ENCODE results near the gene FBLN5. TPM values are rescaled to one million over a fixed set of nuclear protein-coding genes. Genes with fewer than 3 reads are reported as not detected.
A peak's percentile ranks its signal among the peaks of the same experiment; 100 is the strongest.

FBLN5 gene
- total and polyA plus RNA-seq, 11 donors, result 26.0 to 129 (median 40.3) TPM

DNA sequence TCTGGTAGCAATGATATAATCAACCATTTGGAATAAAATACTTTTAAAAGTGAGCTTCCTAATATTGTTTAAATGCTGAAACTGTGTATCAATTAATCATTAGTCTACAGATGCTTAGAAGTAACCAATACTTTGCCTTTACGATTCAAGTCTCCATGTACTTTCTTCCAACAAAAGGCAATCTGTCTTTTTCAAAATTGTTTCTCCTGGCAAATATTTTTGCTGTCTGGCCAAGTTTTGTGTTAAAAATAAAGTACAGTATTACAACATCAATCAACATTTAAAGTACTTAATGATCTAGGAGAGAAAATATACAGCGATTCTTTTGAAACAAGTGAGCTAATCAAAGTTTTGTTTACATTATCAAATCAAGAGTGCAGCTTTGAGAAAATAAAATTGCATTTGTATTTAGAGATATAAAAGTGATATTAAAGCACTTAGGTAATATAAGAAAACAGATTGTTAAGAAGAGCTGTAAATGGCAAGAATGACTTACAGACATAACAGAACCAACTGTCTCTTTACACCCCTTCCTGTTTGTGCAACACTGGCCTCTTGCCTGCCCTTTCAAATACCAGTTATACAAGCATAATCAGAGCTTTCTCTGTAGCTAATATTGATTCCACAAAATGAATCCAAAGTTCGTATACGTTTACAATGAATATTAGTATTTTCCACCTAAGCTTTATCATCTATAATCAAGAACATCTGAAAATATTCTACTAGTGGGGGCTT is 38.2 kb upstream of the FBLN5 start:
- TF ChIP-seq CTCF (IDR thresholded peaks at IDR 0.05), result no peak
- no peak for TF ChIP-seq POLR2A (IDR thresholded peaks at IDR 0.05)
- H3K4me1 ChIP-seq, result peaks cover 0 to 28% (median 3%) of the 10 kb centered on the region in 12 donors
- peak overlapping the region in 2 of 12 donors; percentile 14 to 39 for H3K27ac ChIP-seq
- DNase-seq (no peak), ATAC-seq (peak in 1 of 4 donors; percentile 57)
- H3K36me3 ChIP-seq, result peaks cover 0 to 84% (median 54%) of the 10 kb centered on the region in 9 donors
- intact Hi-C loops (cut with DNase I), result no loop called here
- no peaks in the 10 kb centered on the region for H3K9me3 ChIP-seq
- 52 to 82% (median 68%) methylated on average over 4 of the region's 4 CpGs for WGBS, 4 donors
- no peaks in the 10 kb centered on the region for H3K27me3 ChIP-seq
- no peak overlapping the region for H3K4me3 ChIP-seq

- intact Hi-C loops (cut with DNase I), result no loop called here
- Histone ChIP-seq H3K4me3 (no peak overlapping the region), H3K27ac (peak overlapping the region in 2 of 12 donors; percentile 14 to 39), H3K9me3 (no peaks in the 10 kb centered on the region), H3K4me1 (peaks cover 0 to 33% (median 6%) of the 10 kb centered on the region in 12 donors), H3K27me3 (no peaks in the 10 kb centered on the region), H3K36me3 (peaks cover 0 to 79% (median 48%) of the 10 kb centered on the region in 9 donors)
- WGBS, 4 donors, result 80 to 91% (median 89%) methylated on average over 4 of the region's 4 CpGs
- TF ChIP-seq POLR2A (IDR thresholded peaks at IDR 0.05), result no peak
- no peak for TF ChIP-seq CTCF (IDR thresholded peaks at IDR 0.05)
- no peak for ATAC-seq
- DNase-seq, result no peak
These were observed 37.5 kb upstream of the FBLN5 start for GRCh38 chr14:91985008-91985407.

- peaks cover 0 to 38% (median 13%) of the 10 kb centered on the region in 12 donors for H3K4me1 ChIP-seq
- intact Hi-C loops (cut with DNase I), result no loop called here
- peaks cover 0 to 70% (median 41%) of the 10 kb centered on the region in 9 donors for H3K36me3 ChIP-seq
- no peak overlapping the region for H3K27ac ChIP-seq
- no peak for DNase-seq
- H3K9me3 ChIP-seq, result no peaks in the 10 kb centered on the region
- no peak overlapping the region for H3K4me3 ChIP-seq
- no peaks in the 10 kb centered on the region for H3K27me3 ChIP-seq
- ATAC-seq, result no peak
- TF ChIP-seq CTCF (IDR thresholded peaks at IDR 0.05) (no peak), POLR2A (IDR thresholded peaks at IDR 0.05) (no peak)
- 60 to 83% (median 72%) methylated on average over 4 of the region's 4 CpGs for WGBS, 4 donors
These were observed 36.1 kb upstream of the FBLN5 start for GRCh38 chr14:91983588-91983987.

DNA sequence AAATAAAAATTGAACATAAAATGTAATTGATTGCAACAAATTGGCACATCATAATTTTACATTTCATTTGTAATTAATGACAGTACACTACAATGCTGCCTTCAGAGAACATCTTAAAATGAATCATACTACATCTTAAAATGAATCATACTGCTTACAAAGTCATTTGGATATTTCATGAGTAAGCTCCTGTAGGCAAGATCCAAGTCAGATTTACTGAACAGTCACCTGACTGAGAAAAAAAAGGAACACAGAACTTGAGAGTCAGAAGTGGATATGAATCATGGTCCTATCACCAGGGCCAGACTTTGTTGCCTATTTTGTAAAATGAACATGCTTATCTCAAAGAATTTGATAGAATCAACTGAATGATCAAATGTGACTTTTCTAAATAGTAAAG is 32.7 kb upstream of the FBLN5 start:
- intact Hi-C loops (cut with DNase I), result no loop called here
- ATAC-seq, result peak in 2 of 4 donors; percentile 58 to 70

More for the DNA sequence above, 32.7 kb upstream of the FBLN5 start:
- Histone ChIP-seq H3K4me3 (no peak overlapping the region), H3K27ac (peak overlapping the region in 2 of 12 donors; percentile 10 to 73), H3K4me1 (peaks cover 0 to 21% (median 12%) of the 10 kb centered on the region in 12 donors), H3K27me3 (no peaks in the 10 kb centered on the region), H3K9me3 (no peaks in the 10 kb centered on the region), H3K36me3 (peaks cover 0 to 56% (median 36%) of the 10 kb centered on the region in 9 donors)
- no peak for DNase-seq
- TF ChIP-seq POLR2A (IDR thresholded peaks at IDR 0.05) (no peak), CTCF (IDR thresholded peaks at IDR 0.05) (no peak)
